ENCODE data around the gene ASRGL1. TPM values are rescaled to one million over a fixed set of nuclear protein-coding genes. Genes with fewer than 3 reads are reported as not detected.

The ASRGL1 gene
- total RNA-seq, 1 experiment from 2014 or later: 22.6 TPM

- peaks cover 4% of the 10 kb centered on the region; the same call in 1 of the 2 replicates for H3K4me1 ChIP-seq
- no peak overlapping the region for H3K4me3 ChIP-seq
- H3K27me3 ChIP-seq: no peaks in the 10 kb centered on the region
- H3K27ac ChIP-seq: no peak overlapping the region
- no peaks in the 10 kb centered on the region for H3K36me3 ChIP-seq
- no peaks in the 10 kb centered on the region for H3K9me3 ChIP-seq (replicated peaks)
- DNase-seq: no peak
These were observed 68.8 kb downstream of the ASRGL1 start for GRCh38 chr11:62406034-62406433.

DNA sequence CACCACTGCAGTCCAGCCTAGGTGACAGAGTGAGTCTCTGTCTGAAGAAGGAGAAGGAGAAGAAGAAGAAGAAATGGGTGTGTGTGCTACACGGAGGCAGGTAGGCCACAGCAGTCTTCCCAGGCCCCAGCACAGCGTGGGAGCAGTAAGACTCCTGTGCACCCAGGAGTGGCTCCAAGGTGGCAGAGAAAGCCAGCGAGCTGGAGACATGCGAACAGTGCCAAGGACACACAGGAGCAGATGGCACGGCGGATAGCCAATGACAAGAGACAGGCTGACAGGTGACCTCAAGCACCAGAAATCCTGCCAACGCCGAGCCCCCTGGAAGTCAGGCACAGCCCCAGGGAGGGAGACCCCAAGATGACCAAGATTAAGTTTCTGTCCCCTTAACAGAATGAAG, 72.6 kb downstream of the ASRGL1 start:
- Histone ChIP-seq H3K27me3 (no peaks in the 10 kb centered on the region), H3K36me3 (no peaks in the 10 kb centered on the region), H3K4me3 (no peak overlapping the region), H3K4me1 (no peaks in the 10 kb centered on the region), H3K9me3 (replicated peaks) (no peaks in the 10 kb centered on the region), H3K27ac (no peak overlapping the region)
- DNase-seq: no peak

DNA sequence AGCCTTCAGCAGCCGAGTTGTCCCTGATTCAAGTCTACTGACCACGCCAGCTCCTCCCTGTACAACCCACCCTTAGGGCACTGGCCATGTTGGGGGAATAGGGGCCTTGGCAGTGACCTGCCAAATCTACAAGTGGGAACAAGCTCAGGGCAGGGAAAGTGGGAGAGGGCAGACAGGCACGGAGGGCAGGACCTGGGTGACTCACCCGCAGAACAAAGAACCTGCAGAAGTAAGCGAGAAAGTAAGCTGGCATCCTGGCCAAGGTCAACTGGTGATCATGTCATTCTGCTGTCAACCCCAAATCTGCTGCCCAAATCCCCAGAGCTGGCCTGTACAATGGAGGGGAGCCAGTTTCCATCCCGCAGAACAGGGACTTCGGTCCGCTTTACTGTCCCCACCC, 73.7 kb downstream of the ASRGL1 start:
- no peaks in the 10 kb centered on the region for H3K36me3 ChIP-seq
- no peak overlapping the region for H3K27ac ChIP-seq
- no peak for DNase-seq
- no peak overlapping the region for H3K4me3 ChIP-seq
- H3K9me3 ChIP-seq (replicated peaks): no peaks in the 10 kb centered on the region
- H3K4me1 ChIP-seq: no peaks in the 10 kb centered on the region
- no peaks in the 10 kb centered on the region for H3K27me3 ChIP-seq

- DNase-seq: no peak
- Histone ChIP-seq H3K27ac (no peak overlapping the region), H3K9me3 (replicated peaks) (no peaks in the 10 kb centered on the region), H3K36me3 (no peaks in the 10 kb centered on the region), H3K4me3 (no peak overlapping the region), H3K4me1 (no peaks in the 10 kb centered on the region), H3K27me3 (no peaks in the 10 kb centered on the region)
These were observed 74.3 kb downstream of the ASRGL1 start for GRCh38 chr11:62411524-62411923.

- no peaks in the 10 kb centered on the region for H3K36me3 ChIP-seq
- no peaks in the 10 kb centered on the region for H3K9me3 ChIP-seq (replicated peaks)
- no peak for DNase-seq
- no peak overlapping the region for H3K27ac ChIP-seq
- no peaks in the 10 kb centered on the region for H3K27me3 ChIP-seq
- H3K4me3 ChIP-seq: no peak overlapping the region
- H3K4me1 ChIP-seq: no peaks in the 10 kb centered on the region
These were observed 75.9 kb downstream of the ASRGL1 start for GRCh38 chr11:62413060-62413696.

DNA sequence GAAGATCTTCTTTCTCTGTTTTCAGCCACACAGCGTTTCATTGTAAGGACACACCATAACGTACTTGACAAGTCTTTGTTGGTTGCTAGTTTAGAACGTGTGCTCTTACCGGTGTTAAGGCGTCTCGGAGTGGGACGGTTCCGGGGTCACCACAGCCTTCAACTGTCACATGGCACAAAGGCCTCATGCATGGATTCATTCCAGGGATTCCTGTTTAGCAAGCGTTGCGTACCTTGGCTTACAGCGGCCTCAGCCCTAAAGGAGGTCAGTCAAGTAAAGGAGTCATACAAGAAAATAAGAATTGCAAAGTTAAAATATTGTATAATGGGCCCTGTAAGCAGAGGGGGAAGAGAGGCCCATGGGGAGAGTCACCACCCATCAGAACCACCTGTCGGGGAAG, 79.3 kb downstream of the ASRGL1 start:
- DNase-seq: no peak
- Histone ChIP-seq H3K27ac (no peak overlapping the region), H3K9me3 (replicated peaks) (no peaks in the 10 kb centered on the region), H3K36me3 (no peaks in the 10 kb centered on the region), H3K4me1 (peaks cover 7% of the 10 kb centered on the region), H3K27me3 (no peaks in the 10 kb centered on the region), H3K4me3 (no peak overlapping the region)

DNA sequence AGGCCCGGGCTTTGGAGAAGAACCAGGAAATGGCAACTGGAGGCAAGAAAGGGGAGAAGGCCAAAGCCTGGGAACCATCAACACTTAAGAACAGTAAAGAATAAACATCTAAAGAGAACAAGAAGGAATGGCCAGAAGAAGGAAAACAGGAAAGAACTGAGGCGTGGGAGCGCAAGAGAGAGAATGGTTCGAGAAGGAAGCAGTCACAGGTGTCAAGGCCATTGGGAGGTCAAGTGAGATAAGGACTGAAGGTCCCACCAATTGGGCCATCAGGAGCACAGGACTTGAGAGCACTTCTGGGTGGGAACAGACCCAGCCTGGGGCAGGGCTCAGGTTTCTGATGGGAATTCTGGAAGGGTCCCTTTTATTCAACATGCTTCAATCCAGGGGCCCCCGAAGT, 80.9 kb downstream of the ASRGL1 start:
- Histone ChIP-seq H3K36me3 (no peaks in the 10 kb centered on the region), H3K9me3 (replicated peaks) (no peaks in the 10 kb centered on the region), H3K27me3 (no peaks in the 10 kb centered on the region), H3K4me3 (no peak overlapping the region), H3K4me1 (peaks cover 7% of the 10 kb centered on the region), H3K27ac (no peak overlapping the region)
- DNase-seq: no peak

GRCh38 chr11:62418733-62419132, 81.5 kb downstream of the ASRGL1 start, which contains the start of gene SCGB1A1:
TSS of gene SCGB1A1 (plus strand) at chr11:62419033. CDS start at chr11:62419096, 63 bp downstream.
- Histone ChIP-seq H3K4me1 (peaks cover 7% of the 10 kb centered on the region), H3K36me3 (no peaks in the 10 kb centered on the region), H3K4me3 (no peak within 1 kb of the TSS), H3K27me3 (no peaks in the 10 kb centered on the region), H3K9me3 (replicated peaks) (no peaks in the 10 kb centered on the region), H3K27ac (no peak within 1 kb of the TSS)
- DNase-seq: peak; percentile 32 to 47

GRCh38 chr11:62419314-62419929, 82.2 kb downstream of the ASRGL1 start:
- Histone ChIP-seq H3K27me3 (no peaks in the 10 kb centered on the region), H3K36me3 (no peaks in the 10 kb centered on the region), H3K4me1 (peaks cover 7% of the 10 kb centered on the region), H3K9me3 (replicated peaks) (no peaks in the 10 kb centered on the region), H3K4me3 (no peak overlapping the region), H3K27ac (no peak overlapping the region)
- no peak for DNase-seq

DNA sequence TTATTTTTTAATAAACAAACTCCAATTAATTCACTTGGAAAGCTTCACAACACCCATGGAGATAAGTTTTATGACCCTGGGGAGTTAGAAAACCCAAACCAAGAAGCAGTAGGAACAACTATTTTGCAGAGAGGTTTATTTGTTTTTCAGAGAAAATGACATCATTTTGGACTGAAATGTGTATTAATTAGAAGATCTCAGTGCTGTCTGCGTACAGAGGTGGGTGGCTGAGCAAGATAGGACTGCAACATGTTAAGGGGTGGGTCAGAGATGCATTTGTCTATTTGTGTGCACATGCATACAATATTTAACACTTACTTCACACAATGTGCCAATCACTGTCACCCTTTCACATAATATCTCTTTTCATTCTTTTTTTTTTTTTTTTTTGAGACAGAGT, 82.7 kb downstream of the ASRGL1 start:
- no peaks in the 10 kb centered on the region for H3K9me3 ChIP-seq (replicated peaks)
- H3K4me1 ChIP-seq: peaks cover 7% of the 10 kb centered on the region
- no peaks in the 10 kb centered on the region for H3K36me3 ChIP-seq
- no peak overlapping the region for H3K4me3 ChIP-seq
- no peak overlapping the region for H3K27ac ChIP-seq
- no peak for DNase-seq
- H3K27me3 ChIP-seq: no peaks in the 10 kb centered on the region

DNA sequence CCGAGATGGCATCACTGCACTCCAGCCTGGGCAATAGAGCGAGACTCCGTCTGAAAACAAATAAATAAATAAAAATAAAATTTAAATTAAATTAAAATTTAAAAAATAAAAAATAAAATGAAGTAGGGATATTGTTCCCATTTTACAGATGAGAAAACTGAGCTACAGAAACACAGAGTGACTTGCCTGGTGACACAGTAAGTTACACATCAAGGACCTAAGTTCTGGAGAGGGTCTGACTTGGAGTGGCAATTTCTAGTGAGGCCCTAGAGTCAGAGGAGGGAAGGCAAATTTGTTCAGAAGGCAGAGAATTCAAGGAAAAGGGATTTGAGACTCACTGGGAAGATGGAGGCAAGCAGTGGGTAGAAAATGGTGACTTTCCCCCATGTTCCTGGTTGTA, 83.6 kb downstream of the ASRGL1 start:
- Histone ChIP-seq H3K4me1 (peaks cover 7% of the 10 kb centered on the region), H3K9me3 (replicated peaks) (no peaks in the 10 kb centered on the region), H3K27me3 (no peaks in the 10 kb centered on the region), H3K4me3 (no peak overlapping the region), H3K36me3 (no peaks in the 10 kb centered on the region), H3K27ac (no peak overlapping the region)
- DNase-seq: no peak

DNA sequence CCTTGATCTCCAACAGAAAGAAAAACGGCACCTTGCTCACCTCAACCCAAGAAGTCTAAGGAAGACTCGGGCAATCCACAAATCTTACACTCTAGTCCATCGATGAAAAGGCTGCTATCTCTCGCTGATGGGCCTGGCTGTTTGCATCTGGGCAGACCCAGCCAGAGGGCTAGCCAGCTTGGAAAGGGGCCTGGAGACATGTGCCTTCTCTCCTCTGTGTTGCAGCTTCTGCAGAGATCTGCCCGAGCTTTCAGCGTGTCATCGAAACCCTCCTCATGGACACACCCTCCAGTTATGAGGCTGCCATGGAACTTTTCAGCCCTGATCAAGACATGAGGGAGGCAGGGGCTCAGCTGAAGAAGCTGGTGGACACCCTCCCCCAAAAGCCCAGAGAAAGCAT, 84.7 kb downstream of the ASRGL1 start:
- no peaks in the 10 kb centered on the region for H3K9me3 ChIP-seq (replicated peaks)
- H3K36me3 ChIP-seq: no peaks in the 10 kb centered on the region
- no peaks in the 10 kb centered on the region for H3K27me3 ChIP-seq
- H3K4me3 ChIP-seq: no peak overlapping the region
- no peak overlapping the region for H3K27ac ChIP-seq
- DNase-seq: no peak
- peaks cover 7% of the 10 kb centered on the region for H3K4me1 ChIP-seq

DNA sequence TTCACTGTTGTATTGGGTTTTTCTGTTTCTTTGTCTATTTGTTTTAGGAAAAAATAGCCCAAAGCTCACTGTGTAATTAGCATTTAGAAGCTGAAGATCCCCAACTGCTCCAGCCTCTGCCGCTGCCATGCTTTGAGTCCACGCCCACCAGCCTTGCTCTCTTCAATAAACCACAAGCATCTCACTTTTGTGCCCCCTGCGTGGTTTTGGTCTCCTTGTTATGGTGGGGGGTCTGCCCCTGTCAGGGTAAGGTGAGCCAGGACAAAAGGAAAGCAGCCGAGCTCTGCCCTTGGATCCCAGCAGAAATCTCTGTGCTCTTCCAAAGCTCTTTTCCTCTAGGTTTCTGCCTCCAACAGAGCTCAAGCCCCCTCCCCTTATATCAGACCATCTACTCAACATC, 85.8 kb downstream of the ASRGL1 start:
- Histone ChIP-seq H3K9me3 (replicated peaks) (no peaks in the 10 kb centered on the region), H3K36me3 (no peaks in the 10 kb centered on the region), H3K4me3 (no peak overlapping the region), H3K4me1 (peaks cover 7% of the 10 kb centered on the region), H3K27ac (no peak overlapping the region), H3K27me3 (no peaks in the 10 kb centered on the region)
- no peak for DNase-seq

DNA sequence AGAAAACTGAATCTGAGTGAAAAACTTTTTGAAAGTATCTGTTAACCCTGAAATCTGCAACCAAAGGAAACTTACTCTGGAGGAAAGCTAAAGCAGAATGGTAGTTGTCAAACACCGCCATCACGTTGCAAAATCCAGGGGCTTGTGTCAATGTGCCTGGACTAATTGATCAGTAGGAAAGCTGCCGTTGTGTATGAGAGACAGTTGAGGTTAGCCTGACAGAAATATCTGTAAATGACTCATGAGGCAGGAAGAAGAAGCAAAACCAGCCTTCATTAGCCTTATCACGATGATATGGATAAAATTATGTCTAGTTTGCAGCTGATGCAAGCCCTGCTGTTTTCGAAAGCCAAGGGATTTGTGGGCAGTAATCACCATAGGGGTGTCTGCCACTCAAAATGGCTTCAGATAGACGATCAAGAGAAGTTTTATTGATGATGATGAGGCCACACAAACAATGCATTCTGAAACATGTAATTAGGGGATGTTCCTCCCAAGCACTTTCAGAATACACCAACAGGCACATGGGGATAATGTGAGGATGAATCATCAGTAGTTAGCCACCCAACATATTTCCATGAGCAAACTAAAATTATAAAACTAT, 90.5 kb downstream of the ASRGL1 start:
- Histone ChIP-seq H3K27ac (no peak overlapping the region), H3K4me3 (no peak overlapping the region)

GRCh38 chr11:62428871-62429560, 91.8 kb downstream of the ASRGL1 start:
- Histone ChIP-seq H3K27me3 (no peaks in the 10 kb centered on the region; the same call in 1 of the 2 replicates), H3K4me1 (no peaks in the 10 kb centered on the region), H3K36me3 (no peaks in the 10 kb centered on the region), H3K9me3 (replicated peaks) (no peaks in the 10 kb centered on the region), H3K27ac (no peak overlapping the region), H3K4me3 (no peak overlapping the region)
- no peak for DNase-seq

More for the DNA sequence above, 90.5 kb downstream of the ASRGL1 start:
- H3K27me3 ChIP-seq: no peaks in the 10 kb centered on the region; the same call in 1 of the 2 replicates
- DNase-seq: no peak
- H3K36me3 ChIP-seq: no peaks in the 10 kb centered on the region
- no peaks in the 10 kb centered on the region for H3K9me3 ChIP-seq (replicated peaks)
- H3K4me1 ChIP-seq: no peaks in the 10 kb centered on the region
